NB4 (cell line): ENCODE data around the gene MRM2.

Experiments
- DNase-seq: peaks from one replicate; pipeline ENCODE4 v3.0.0; 2010; ENCODE audit warnings: low read depth
- H3K4me3 ChIP-seq: one replicate; pipeline ENCODE4 v1.5.1; 2011; ENCODE audit warnings: mild to moderate bottlenecking, low read depth, low read length, moderate library complexity
- CTCF ChIP-seq: IDR thresholded peaks from one replicate; pipeline ENCODE4 v1.5.1; 2012; ENCODE audit warnings: low read depth, low read length
- MAX ChIP-seq: IDR thresholded peaks from 2 replicates; pipeline ENCODE4 v1.6.1; 2011; ENCODE audit warnings: low read depth, low read length
- MYC ChIP-seq: IDR thresholded peaks from 2 replicates; pipeline ENCODE4 v1.6.1; 2011; ENCODE audit warnings: low read depth, low read length
- POLR2A ChIP-seq: IDR thresholded peaks from 2 replicates; pipeline ENCODE4 v1.6.1; 2011; ENCODE audit warnings: mild to moderate bottlenecking; ENCODE audit not compliant: insufficient read length; ENCODE audit errors: extremely low read depth

The MRM2 gene

GRCh38 chr7:2201128-2201527, 40.9 kb downstream of the MRM2 start:
- TF ChIP-seq MAX (no peak), POLR2A (no peak), CTCF (no peak), MYC (no peak)
- DNase-seq: no peak
- no peak overlapping the region for H3K4me3 ChIP-seq

- no peak overlapping the region for H3K4me3 ChIP-seq
- TF ChIP-seq MAX (no peak), CTCF (no peak), MYC (no peak), POLR2A (no peak)
- DNase-seq: no peak
These were observed 41.4 kb downstream of the MRM2 start for GRCh38 chr7:2200584-2200980.

GRCh38 chr7:2199956-2200583, 41.9 kb downstream of the MRM2 start:
- TF ChIP-seq MAX: no peak
- TF ChIP-seq CTCF: no peak
- TF ChIP-seq POLR2A: no peak
- no peak for TF ChIP-seq MYC
- H3K4me3 ChIP-seq: no peak overlapping the region
- no peak for DNase-seq

- DNase-seq: no peak
- no peak for TF ChIP-seq CTCF
- TF ChIP-seq MAX: no peak
- no peak for TF ChIP-seq POLR2A
- no peak for TF ChIP-seq MYC
- H3K4me3 ChIP-seq: no peak overlapping the region
These were observed 42.5 kb downstream of the MRM2 start for GRCh38 chr7:2199528-2199927.

- no peak overlapping the region for H3K4me3 ChIP-seq
- DNase-seq: no peak
- TF ChIP-seq CTCF: no peak
- TF ChIP-seq MYC: no peak
- no peak for TF ChIP-seq POLR2A
- TF ChIP-seq MAX: no peak
These were observed 43.2 kb downstream of the MRM2 start for GRCh38 chr7:2198760-2199159.

GRCh38 chr7:2198206-2198605, 43.8 kb downstream of the MRM2 start:
- no peak for DNase-seq
- TF ChIP-seq MAX (no peak), CTCF (no peak), MYC (no peak), POLR2A (no peak)
- no peak overlapping the region for H3K4me3 ChIP-seq
